GM12878 (cell line): ENCODE results near the gene TMEM14A. TPM values are rescaled to one million over a fixed set of nuclear protein-coding genes. Genes with fewer than 3 reads are reported as not detected.

Source experiments
- ATAC-seq: fragments of 200-7000 bp; cut with Tn5 transposase; 3 replicates; pipeline ENCODE4 v1.9.1; 2020; ENCODE audit warnings: mild to moderate bottlenecking, moderate library complexity
- BruUV-seq: library from RNA; stranded (reverse); fragments of 400-500 nt; replicated peaks from 2 replicates; lab custom pipeline; 2021; lab: Mats Ljungman, UMichigan
- CTCF ChIA-PET: fragments of 300-600 bp; sonication (Branson Sonifier 250); formaldehyde crosslinking; extraction: SDS; loops from one replicate; lab custom pipeline; 2021; ENCODE audit warnings: inconsistent platforms; lab: Yijun Ruan, JAX
- POLR2A ChIA-PET: fragments of 350-600 bp; formaldehyde crosslinking; extraction: SDS; loops from one replicate; lab custom pipeline; 2021; ENCODE audit warnings: inconsistent platforms; lab: Charles Lee
- RAD21 ChIA-PET: fragments of 300-600 bp; sonication (Branson Sonifier 250); formaldehyde crosslinking; loops from one replicate; lab custom pipeline; 2023; ENCODE audit warnings: antibody characterized with exemption; ENCODE audit not compliant: unreplicated experiment; lab: Charles Lee
- SMC1A ChIA-PET: fragments of 300-600 bp; sonication (Branson Sonifier 250); formaldehyde crosslinking; loops from one replicate; lab custom pipeline; 2023; ENCODE audit not compliant: unreplicated experiment, uncharacterized antibody; lab: Charles Lee
- DNase-seq: peaks from one replicate; pipeline ENCODE4 v3.0.0-alpha.2; 2011; ENCODE audit warnings: low read depth, low spot score
- FAIRE-seq: peaks from 3 replicates; lab custom pipeline; 2011; peaks lifted over from hg19 to GRCh38; lab: Jason Lieb, UNC
- H2AFZ ChIP-seq: 2 replicates; pipeline ENCODE4 v1.6.0; 2011; ENCODE audit warnings: low read depth, low read length, control low read depth; ENCODE audit not compliant: control insufficient read depth
- H3K27ac ChIP-seq: 2 replicates; pipeline ENCODE4 v1.5.1; 2011; ENCODE audit warnings: control low read depth; ENCODE audit not compliant: control insufficient read depth, insufficient read depth
- H3K27me3 ChIP-seq, 2 experiments: replicated peaks in 1 of 2; 2 replicates each; pipeline versions ENCODE4 v1.6.0 to v1.6.1; 2011; ENCODE audit warnings: low read length in 1 of 2; ENCODE audit not compliant: control insufficient read depth in 2 of 2, insufficient read depth in 2 of 2
- H3K36me3 ChIP-seq, 2 experiments: 2 replicates each; pipeline ENCODE4 v1.5.1; 2011; ENCODE audit warnings: low read length in 1 of 2; ENCODE audit not compliant: control insufficient read depth in 2 of 2, insufficient read depth in 2 of 2
- H3K4me1 ChIP-seq: 2 replicates; pipeline ENCODE4 v1.6.1; 2011; ENCODE audit warnings: mild to moderate bottlenecking, low read length, moderate library complexity, mixed read lengths; ENCODE audit not compliant: control insufficient read depth, insufficient read depth
- H3K4me2 ChIP-seq: 2 replicates; pipeline ENCODE4 v1.6.0; 2011; ENCODE audit warnings: control low read depth; ENCODE audit not compliant: control insufficient read depth, insufficient read depth
- H3K4me3 ChIP-seq: fragments of 200-600 bp; sonication (generic); 2 replicates; pipeline ENCODE4 v1.5.1; 2016
- H3K79me2 ChIP-seq: 2 replicates; pipeline ENCODE4 v1.6.0; 2011; ENCODE audit warnings: low read length; ENCODE audit not compliant: control insufficient read depth, insufficient read depth
- H3K9ac ChIP-seq: 2 replicates; pipeline ENCODE4 v1.8.0; 2011; ENCODE audit warnings: low read length, control low read depth, mixed read lengths; ENCODE audit not compliant: control insufficient read depth, insufficient read depth
- H3K9me3 ChIP-seq: replicated peaks from 3 replicates; pipeline ENCODE4 v1.5.1; 2011; ENCODE audit warnings: mild to moderate bottlenecking, low read length; ENCODE audit not compliant: control insufficient read depth, insufficient read depth
- H4K20me1 ChIP-seq: 2 replicates; pipeline ENCODE4 v1.6.0; 2011; ENCODE audit not compliant: control insufficient read depth, insufficient read depth
- CEBPB ChIP-seq, 2 experiments: fragments of 150-350 bp in 1 of 2; IDR thresholded peaks; 2 replicates each; pipeline ENCODE4 v1.6.1; 2012 to 2014; ENCODE audit warnings: low read depth in 2 of 2, low read length in 2 of 2, borderline replicate concordance in 1 of 2, inconsistent platforms in 1 of 2
- EED ChIP-seq: sonication (generic); IDR thresholded peaks from 2 replicates; pipeline ENCODE4 v1.6.1; 2016; ENCODE audit warnings: antibody characterized with exemption, low read depth
- JUNB ChIP-seq: IDR thresholded peaks from 2 replicates; pipeline ENCODE4 v1.6.1; 2016; ENCODE audit warnings: antibody characterized with exemption, mild to moderate bottlenecking
- MYB ChIP-seq: fragments of 150-350 bp; IDR thresholded peaks from 2 replicates; pipeline ENCODE4 v1.6.1; 2014; ENCODE audit warnings: mild to moderate bottlenecking, low read depth, low read length, borderline replicate concordance
- POLR2AphosphoS5 ChIP-seq: IDR thresholded peaks from 2 replicates; pipeline ENCODE4 v1.6.1; 2011; ENCODE audit warnings: mild to moderate bottlenecking, low read length, inconsistent platforms
- POU2F2 ChIP-seq: IDR thresholded peaks from 3 replicates; pipeline ENCODE4 v1.6.1; 2011; ENCODE audit warnings: low read depth, mild to moderate bottlenecking, low read length, borderline replicate concordance
- SIN3A ChIP-seq: IDR thresholded peaks from 2 replicates; pipeline ENCODE4 v1.6.1; 2012; ENCODE audit warnings: low read depth, low read length, improper control_type of control experiment
- SP1 ChIP-seq: IDR thresholded peaks from one replicate; pipeline ENCODE4 v1.6.1; 2011; ENCODE audit warnings: low read depth, low read length
- STAT3 ChIP-seq: IDR thresholded peaks from 2 replicates; pipeline ENCODE4 v1.6.1; 2011; ENCODE audit warnings: low read depth, low read length, improper control_type of control experiment
- USF2 ChIP-seq: IDR thresholded peaks from 2 replicates; pipeline ENCODE4 v1.6.1; 2011; ENCODE audit warnings: low read depth, low read length, improper control_type of control experiment, borderline replicate concordance
- YBX1 ChIP-seq: fragments of 450-650 bp; IDR thresholded peaks from 2 replicates; pipeline ENCODE4 v1.6.1; 2016; ENCODE audit warnings: antibody characterized with exemption
- YY1 ChIP-seq: IDR thresholded peaks from 2 replicates; pipeline ENCODE4 v1.6.1; 2011; ENCODE audit warnings: low read depth, mild to moderate bottlenecking, low read length
- ZNF622 ChIP-seq: fragments of 450-650 bp; IDR thresholded peaks from 2 replicates; pipeline ENCODE4 v1.6.1; 2017; ENCODE audit warnings: mild to moderate bottlenecking, inconsistent platforms
- ZSCAN29 ChIP-seq: fragments of 450-650 bp; IDR thresholded peaks from 2 replicates; pipeline ENCODE4 v1.6.1; 2017; ENCODE audit warnings: mild to moderate bottlenecking, moderate library complexity
- WGBS: methylation state at CpG from one replicate; pipeline ENCODE4 v1.1.6; 2016; ENCODE audit warnings: low lambda C conversion rate; ENCODE audit not compliant: insufficient replicate concordance, insufficient coverage; ENCODE audit errors: missing lambda C conversion rate; 5-methylcytosine and 5-hydroxymethylcytosine counted together
- in situ Hi-C: fragments of 300-500 bp; cut with MboI; formaldehyde crosslinking; loops from 9 replicates; pipeline ENCODE4 v1.14.3; 2018; ENCODE audit warnings: mixed read lengths
- intact Hi-C: fragments of 100-400 bp; cut with micrococcal nuclease; formaldehyde crosslinking; loops from one replicate; pipeline ENCODE4 v1.14.2; 2022; ENCODE audit not compliant: unreplicated experiment
- polyA plus RNA-seq, 11 experiments: library from polyadenylated mRNA; depleted of rRNA in 4 of 11; unstranded in 6 of 11; stranded (reverse) in 5 of 11; fragments of >200 nt; fragmentation: Nextera tagmentation in 4 of 11; fragmentation: Illumina TruSeq in 1 of 11; extraction: Ambion mirVana in 4 of 11; extraction: Trizol in 1 of 11; gene quantifications; 1 replicate in 1 of 11; 2 replicates in 10 of 11; pipeline versions ENCODE4 v1.2.1 to v1.2.3, GENCODE V29; 2011 to 2016; ENCODE audit warnings: inconsistent platforms in 2 of 11, missing spikeins in 2 of 11, low read depth in 1 of 11
- total RNA-seq, 4 experiments: library from RNA; depleted of rRNA in 3 of 4; stranded (reverse); fragments of >200 nt in 3 of 4; fragmentation: Illumina TruSeq in 1 of 4; extraction: Trizol in 1 of 4; gene quantifications; 2 replicates each; pipeline versions ENCODE4 v1.2.1 to v1.2.3, GENCODE V29; 2013 to 2021
- TF ChIP-seq, protein P1 (sequence below), 3 experiments: IDR thresholded peaks in 2 of 3; conservative IDR thresholded peaks in 1 of 3; 2 replicates each; pipeline ENCODE4 v1.5.1; 2011; ENCODE audit warnings: low read depth in 3 of 3, low read length in 3 of 3, mild to moderate bottlenecking in 3 of 3, control low read depth in 2 of 3, moderate library complexity in 2 of 3, inconsistent platforms in 1 of 3, mixed read lengths in 1 of 3; ENCODE audit not compliant: control insufficient read depth in 2 of 3, insufficient read depth in 1 of 3; ENCODE audit errors: extremely low read depth in 1 of 3
- TF ChIP-seq, protein P2 (sequence below): IDR thresholded peaks from 2 replicates; pipeline ENCODE4 v1.6.1; 2012; ENCODE audit warnings: low read depth, low read length, improper control_type of control experiment

Gene TMEM14A
- total and polyA plus RNA-seq, 10 of the 15 experiments (the other 5 are each of a cell fraction or from before 2014, with no cell fraction given), result 15.6 to 143 (median 33.1) TPM

GRCh38 chr6:52663120-52663935, 7.6 kb upstream of the TMEM14A start:
- peak; percentile 66 for DNase-seq
- in situ Hi-C loops (loop anchor here (5.0 to 10.0 kb wide), 4 partner anchors 171 to 499 kb away; no protein-coding TSS in a partner anchor), intact Hi-C loops (loop anchor here (1.0 to 5.0 kb wide), 7 partner anchors 66 to 501 kb away; partner anchors contain the start of genes EFHC1 and MCM3)
- ChIA-PET POLR2A (interaction anchor here (0.6 to 2.5 kb wide), 7 partner anchors 11 to 377 kb away, joined by 3 to 17 read pairs (median 6); no protein-coding TSS in a partner anchor), SMC1A (interaction anchor here (0.8 to 4.3 kb wide), 23 partner anchors 9 to 500 kb away, joined by 3 to 115 read pairs (median 6); partner anchors contain the start of genes EFHC1, IL17A and MCM3), RAD21 (interaction anchor here (0.6 to 4.3 kb wide), 17 partner anchors 13 to 499 kb away, joined by 3 to 76 read pairs (median 4); partner anchors contain the start of genes EFHC1 and MCM3), CTCF (interaction anchor here (0.7 to 4.3 kb wide), 22 partner anchors 8 to 501 kb away, joined by 3 to 137 read pairs (median 6); partner anchors contain the start of genes EFHC1, MCM3 and TRAM2)
- Histone ChIP-seq H3K4me1 (peaks cover 24% of the 10 kb centered on the region), H3K4me3 (peak overlapping the region; percentile 73), H3K79me2 (peaks cover 10% of the 10 kb centered on the region), H3K36me3 (no peaks in the 10 kb centered on the region), H3K27ac (peak overlapping the region; percentile 29), H4K20me1 (no peaks in the 10 kb centered on the region), H3K4me2 (peak overlapping the region; percentile 86), H3K27me3 (no peaks in the 10 kb centered on the region), H3K9ac (peak overlapping the region; percentile 75), H3K9me3 (no peaks in the 10 kb centered on the region), H2AFZ (peak overlapping the region; percentile 91)
- 2% methylated on average over 12 of the region's 12 CpGs for WGBS
- peak; percentile 46 for ATAC-seq
- FAIRE-seq, result no peak
- no TSS peak for BruUV-seq
- TF ChIP-seq, protein P1, sequence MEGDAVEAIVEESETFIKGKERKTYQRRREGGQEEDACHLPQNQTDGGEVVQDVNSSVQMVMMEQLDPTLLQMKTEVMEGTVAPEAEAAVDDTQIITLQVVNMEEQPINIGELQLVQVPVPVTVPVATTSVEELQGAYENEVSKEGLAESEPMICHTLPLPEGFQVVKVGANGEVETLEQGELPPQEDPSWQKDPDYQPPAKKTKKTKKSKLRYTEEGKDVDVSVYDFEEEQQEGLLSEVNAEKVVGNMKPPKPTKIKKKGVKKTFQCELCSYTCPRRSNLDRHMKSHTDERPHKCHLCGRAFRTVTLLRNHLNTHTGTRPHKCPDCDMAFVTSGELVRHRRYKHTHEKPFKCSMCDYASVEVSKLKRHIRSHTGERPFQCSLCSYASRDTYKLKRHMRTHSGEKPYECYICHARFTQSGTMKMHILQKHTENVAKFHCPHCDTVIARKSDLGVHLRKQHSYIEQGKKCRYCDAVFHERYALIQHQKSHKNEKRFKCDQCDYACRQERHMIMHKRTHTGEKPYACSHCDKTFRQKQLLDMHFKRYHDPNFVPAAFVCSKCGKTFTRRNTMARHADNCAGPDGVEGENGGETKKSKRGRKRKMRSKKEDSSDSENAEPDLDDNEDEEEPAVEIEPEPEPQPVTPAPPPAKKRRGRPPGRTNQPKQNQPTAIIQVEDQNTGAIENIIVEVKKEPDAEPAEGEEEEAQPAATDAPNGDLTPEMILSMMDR (IDR thresholded peaks at IDR 0.05 in 2 of 3, conservative IDR thresholded peaks at IDR 0.05 in 1 of 3; ENCODE audit: control insufficient read depth in 2 of 3, extremely low read depth in 1 of 3, insufficient read depth in 1 of 3, low read depth in 3 of 3, low read length in 3 of 3), result peak; percentile 79 to 89 (median 83); a peak in 5 of 6 replicates
- TF ChIP-seq SP1, result no peak
- no peak for TF ChIP-seq ZNF622
- TF ChIP-seq, protein P2, sequence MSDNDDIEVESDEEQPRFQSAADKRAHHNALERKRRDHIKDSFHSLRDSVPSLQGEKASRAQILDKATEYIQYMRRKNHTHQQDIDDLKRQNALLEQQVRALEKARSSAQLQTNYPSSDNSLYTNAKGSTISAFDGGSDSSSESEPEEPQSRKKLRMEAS, result no peak
- TF ChIP-seq YY1, result 0 out of 2 replicates have a peak, but pooled peaks have one; percentile 4
- TF ChIP-seq STAT3, result no peak
- no peak for TF ChIP-seq USF2
- TF ChIP-seq EED, result no peak
- TF ChIP-seq ZSCAN29, result no peak
- TF ChIP-seq JUNB, result no peak
- no peak for TF ChIP-seq SIN3A
- no peak for TF ChIP-seq MYB
- no peak for TF ChIP-seq POU2F2
- no peak for TF ChIP-seq CEBPB (IDR thresholded peaks at IDR 0.05; ENCODE audit: borderline replicate concordance in 1 of 2, low read depth in 2 of 2, low read length in 2 of 2)
- TF ChIP-seq YBX1, result no peak
- TF ChIP-seq POLR2AphosphoS5, result no peak
